PC-9 (cell line): ENCODE results near the gene BUD23. TPM values are rescaled to one million over a fixed set of nuclear protein-coding genes. Genes with fewer than 3 reads are reported as not detected.

Experiments
- BruUV-seq: library from RNA; stranded (reverse); fragments of 400-500 nt; replicated peaks from 2 replicates; lab custom pipeline; 2021; lab: Mats Ljungman, UMichigan
- CTCF ChIA-PET: fragments of 300-600 bp; sonication (Branson Sonifier 250); formaldehyde crosslinking; loops from one replicate; lab custom pipeline; 2022; ENCODE audit warnings: antibody characterized with exemption; lab: Charles Lee
- POLR2A ChIA-PET: fragments of 300-600 bp; sonication (Branson Sonifier 250); formaldehyde crosslinking; loops from one replicate; lab custom pipeline; 2022; ENCODE audit warnings: antibody characterized with exemption; ENCODE audit not compliant: unreplicated experiment; lab: Charles Lee
- DNase-seq, 2 experiments: peaks; one replicate each; pipeline versions ENCODE4 v3.0.0 to v3.0.0-alpha.2; 2015 to 2022; ENCODE audit warnings: mixed read lengths in 1 of 2
- H2AFZ ChIP-seq: fragments of 200-600 bp; sonication (generic); 2 replicates; pipeline ENCODE4 v1.8.1; 2017; ENCODE audit warnings: antibody characterized with exemption
- H3F3A ChIP-seq: fragments of 200-600 bp; sonication (generic); 2 replicates; pipeline ENCODE4 v1.8.1; 2017; ENCODE audit warnings: antibody characterized with exemption, mild to moderate bottlenecking, low read depth; ENCODE audit not compliant: insufficient read depth
- H3K27ac ChIP-seq: fragments of 200-600 bp; sonication (generic); 2 replicates; pipeline ENCODE4 v1.6.1; 2016; ENCODE audit warnings: mixed run types
- H3K27me3 ChIP-seq: fragments of 200-600 bp; sonication (generic); 2 replicates; pipeline ENCODE4 v1.6.1; 2016; ENCODE audit warnings: low read depth, mixed run types; ENCODE audit not compliant: insufficient read depth
- H3K36me3 ChIP-seq: fragments of 200-600 bp; sonication (generic); 2 replicates; pipeline ENCODE4 v1.6.1; 2016; ENCODE audit warnings: low read depth, mixed run types
- H3K4me1 ChIP-seq: fragments of 200-600 bp; sonication (generic); replicated peaks from 2 replicates; pipeline ENCODE4 v1.6.1; 2016; ENCODE audit warnings: mixed run types; ENCODE audit not compliant: insufficient read depth
- H3K4me2 ChIP-seq: fragments of 200-600 bp; sonication (generic); 2 replicates; pipeline ENCODE4 v1.6.1; 2017; ENCODE audit warnings: mixed run types
- H3K4me3 ChIP-seq: fragments of 200-600 bp; sonication (generic); 2 replicates; pipeline ENCODE4 v1.6.1; 2016; ENCODE audit warnings: mixed run types
- H3K79me2 ChIP-seq: fragments of 200-600 bp; sonication (generic); 2 replicates; pipeline ENCODE4 v1.6.1; 2017; ENCODE audit warnings: low read depth, mixed run types
- H3K9me2 ChIP-seq: fragments of 200-600 bp; sonication (generic); 2 replicates; pipeline ENCODE4 v1.8.1; 2017; ENCODE audit warnings: mild to moderate bottlenecking; ENCODE audit not compliant: insufficient read depth
- H3K9me3 ChIP-seq: fragments of 200-600 bp; sonication (generic); 2 replicates; pipeline ENCODE4 v1.8.1; 2016; ENCODE audit warnings: low read depth; ENCODE audit not compliant: insufficient read depth
- H4K20me1 ChIP-seq: fragments of 200-600 bp; sonication (generic); 2 replicates; pipeline ENCODE4 v1.8.1; 2017; ENCODE audit not compliant: insufficient read depth
- CTCF ChIP-seq: fragments of 200-600 bp; sonication (generic); conservative IDR thresholded peaks from 2 replicates; pipeline ENCODE4 v1.6.1; 2017; ENCODE audit warnings: mixed run types, antibody characterized with exemption, mild to moderate bottlenecking, moderate library complexity
- EZH2 ChIP-seq: fragments of 200-600 bp; sonication (generic); IDR thresholded peaks from 2 replicates; pipeline ENCODE4 v1.8.0; 2017; ENCODE audit warnings: antibody characterized with exemption, low read depth
- intact Hi-C: fragments of 100-400 bp; cut with micrococcal nuclease; formaldehyde crosslinking; loops from one replicate; pipeline ENCODE4 v1.10.0; 2022; ENCODE audit not compliant: unreplicated experiment
- total RNA-seq: library from RNA; stranded (reverse); gene quantifications from 2 replicates; pipeline ENCODE4 v1.2.3, GENCODE V29; 2021

The BUD23 gene
- total RNA-seq, 1 experiment from 2014 or later: 122 TPM

GRCh38 chr7:73647725-73648592, 35.4 kb upstream of the BUD23 start:
- H3K27me3 ChIP-seq: peaks cover 4% of the 10 kb centered on the region; the same call in 1 of the 2 replicates
- H3K36me3 ChIP-seq: no peaks in the 10 kb centered on the region
- H3K79me2 ChIP-seq: no peaks in the 10 kb centered on the region
- no peak for TF ChIP-seq EZH2
- no peak for TF ChIP-seq CTCF
- peak overlapping the region; percentile 91 for H2AFZ ChIP-seq
- ChIA-PET CTCF (interaction anchor here (1.1 kb wide), 1 partner anchor 12 kb away, joined by 5 read pairs; no protein-coding TSS in a partner anchor), POLR2A (no interaction called here)
- peaks cover 26% of the 10 kb centered on the region; the same call in 1 of the 2 replicates for H3F3A ChIP-seq
- peak overlapping the region; percentile 82 for H3K4me2 ChIP-seq
- no peaks in the 10 kb centered on the region for H4K20me1 ChIP-seq
- peak in 1 of 2 experiments; percentile 57 for DNase-seq
- intact Hi-C loops: no loop called here
- BruUV-seq: no TSS peak
- H3K4me3 ChIP-seq: peak overlapping the region; percentile 63
- no peaks in the 10 kb centered on the region for H3K9me2 ChIP-seq
- H3K4me1 ChIP-seq: peaks cover 10% of the 10 kb centered on the region; the same call in 1 of the 2 replicates
- no peaks in the 10 kb centered on the region for H3K9me3 ChIP-seq
- no peak overlapping the region for H3K27ac ChIP-seq

GRCh38 chr7:73648593-73649332, 34.6 kb upstream of the BUD23 start:
- Histone ChIP-seq H3K27ac (no peak overlapping the region), H3K4me1 (peaks cover 10% of the 10 kb centered on the region; the same call in 1 of the 2 replicates), H3K27me3 (peaks cover 4% of the 10 kb centered on the region; the same call in 1 of the 2 replicates), H3K9me3 (no peaks in the 10 kb centered on the region), H3K4me2 (peak overlapping the region; percentile 82), H3F3A (peaks cover 26% of the 10 kb centered on the region; the same call in 1 of the 2 replicates), H3K79me2 (no peaks in the 10 kb centered on the region), H4K20me1 (no peaks in the 10 kb centered on the region), H3K4me3 (peak overlapping the region; percentile 63; the same call in 1 of the 2 replicates), H3K9me2 (no peaks in the 10 kb centered on the region), H3K36me3 (no peaks in the 10 kb centered on the region), H2AFZ (peak overlapping the region; percentile 91)
- intact Hi-C loops: no loop called here
- ChIA-PET CTCF (no interaction called here), POLR2A (no interaction called here)
- no peak for DNase-seq
- no TSS peak for BruUV-seq
- TF ChIP-seq EZH2: no peak
- TF ChIP-seq CTCF: no peak

- no peaks in the 10 kb centered on the region for H3K36me3 ChIP-seq
- intact Hi-C loops: no loop called here
- no peaks in the 10 kb centered on the region for H4K20me1 ChIP-seq
- no peaks in the 10 kb centered on the region for H3K9me3 ChIP-seq
- CTCF ChIA-PET: no interaction called here
- no peak overlapping the region for H3K4me2 ChIP-seq
- no TSS peak for BruUV-seq
- H3K27me3 ChIP-seq: peaks cover 4% of the 10 kb centered on the region; the same call in 1 of the 2 replicates
- no peak overlapping the region for H3K27ac ChIP-seq
- DNase-seq: no peak
- POLR2A ChIA-PET: no interaction called here
- H3K4me1 ChIP-seq: peaks cover 10% of the 10 kb centered on the region; the same call in 1 of the 2 replicates
- peaks cover 25% of the 10 kb centered on the region; the same call in 1 of the 2 replicates for H3F3A ChIP-seq
- H2AFZ ChIP-seq: no peak overlapping the region
- no peaks in the 10 kb centered on the region for H3K9me2 ChIP-seq
- TF ChIP-seq CTCF: no peak
- no peak for TF ChIP-seq EZH2
- H3K4me3 ChIP-seq: no peak overlapping the region
- H3K79me2 ChIP-seq: no peaks in the 10 kb centered on the region
These were observed 33.8 kb upstream of the BUD23 start for GRCh38 chr7:73649576-73649975.
